Hepatocyte (in vitro differentiated cells): Measurements from ENCODE around the gene TPPP2. TPM values are rescaled to one million over a fixed set of nuclear protein-coding genes. Genes with fewer than 3 reads are reported as not detected.

Source experiments
- DNase-seq: peaks from one replicate; pipeline ENCODE4 v3.0.0-alpha.2; 2016; ENCODE audit warnings: low spot score
- H2AFZ ChIP-seq: fragments of 200-600 bp; sonication (generic); 2 replicates; pipeline ENCODE4 v1.6.0; 2016; ENCODE audit warnings: antibody characterized with exemption, mild to moderate bottlenecking
- H3K27ac ChIP-seq: fragments of 200-600 bp; sonication (generic); 2 replicates; pipeline ENCODE4 v1.5.1; 2016; ENCODE audit warnings: mild to moderate bottlenecking
- H3K27me3 ChIP-seq: fragments of 200-600 bp; sonication (generic); 2 replicates; pipeline ENCODE4 v1.6.1; 2016
- H3K36me3 ChIP-seq: fragments of 200-600 bp; sonication (generic); replicated peaks from 2 replicates; pipeline ENCODE4 v1.5.1; 2016; ENCODE audit warnings: low read depth; ENCODE audit not compliant: insufficient read depth
- H3K4me1 ChIP-seq: fragments of 200-600 bp; sonication (generic); 2 replicates; pipeline ENCODE4 v1.5.1; 2016; ENCODE audit warnings: mild to moderate bottlenecking, moderate library complexity; ENCODE audit not compliant: insufficient read depth
- H3K4me2 ChIP-seq: fragments of 200-600 bp; sonication (generic); 2 replicates; pipeline ENCODE4 v1.6.0; 2016
- H3K4me3 ChIP-seq: fragments of 200-600 bp; sonication (generic); 2 replicates; pipeline ENCODE4 v1.5.1; 2016; ENCODE audit warnings: mild to moderate bottlenecking
- H3K79me2 ChIP-seq: fragments of 200-600 bp; sonication (generic); 2 replicates; pipeline ENCODE4 v1.6.0; 2017; ENCODE audit warnings: mild to moderate bottlenecking
- H3K9me2 ChIP-seq: fragments of 200-600 bp; sonication (generic); replicated peaks from 2 replicates; pipeline ENCODE4 v1.6.0; 2017; ENCODE audit warnings: mild to moderate bottlenecking; ENCODE audit not compliant: insufficient read depth
- H3K9me3 ChIP-seq: fragments of 200-600 bp; sonication (generic); 2 replicates; pipeline ENCODE4 v1.5.1; 2016; ENCODE audit warnings: low read depth, mild to moderate bottlenecking
- H4K20me1 ChIP-seq: fragments of 200-600 bp; sonication (generic); 2 replicates; pipeline ENCODE4 v1.6.0; 2016; ENCODE audit warnings: mild to moderate bottlenecking; ENCODE audit not compliant: insufficient read depth, poor library complexity, severe bottlenecking
- EZH2 ChIP-seq: fragments of 200-600 bp; sonication (generic); IDR thresholded peaks from 2 replicates; pipeline ENCODE4 v1.6.1; 2016; ENCODE audit warnings: antibody characterized with exemption, mild to moderate bottlenecking, borderline replicate concordance
- EZH2phosphoT487 ChIP-seq: fragments of 200-600 bp; sonication (generic); IDR thresholded peaks from one replicate; pipeline ENCODE4 v1.6.1; 2018; ENCODE audit warnings: antibody characterized with exemption, mild to moderate bottlenecking, low read depth, moderate library complexity; ENCODE audit not compliant: unreplicated experiment, severe bottlenecking
- WGBS: methylation state at CpG from one replicate; pipeline ENCODE4 v1.1.6; 2016; ENCODE audit warnings: low lambda C conversion rate; ENCODE audit errors: missing lambda C conversion rate; 5-methylcytosine and 5-hydroxymethylcytosine counted together
- polyA plus RNA-seq: library from polyadenylated mRNA; unstranded; fragments of >200 nt; fragmentation: Nextera tagmentation; extraction: Ambion mirVana; gene quantifications from 2 replicates; pipeline ENCODE4 v1.2.1, GENCODE V29; 2016
- total RNA-seq: library from RNA; depleted of rRNA; stranded (reverse); fragments of >200 nt; gene quantifications from 2 replicates; pipeline ENCODE4 v1.2.3, GENCODE V29; 2014
- TF ChIP-seq, protein P1 (sequence below): fragments of 200-600 bp; sonication (generic); IDR thresholded peaks from 2 replicates; pipeline ENCODE4 v1.5.1; 2016; ENCODE audit warnings: antibody characterized with exemption, mild to moderate bottlenecking; ENCODE audit not compliant: poor library complexity

Gene TPPP2
- total and polyA plus RNA-seq, 2 experiments from 2014 or later: not detected

DNA sequence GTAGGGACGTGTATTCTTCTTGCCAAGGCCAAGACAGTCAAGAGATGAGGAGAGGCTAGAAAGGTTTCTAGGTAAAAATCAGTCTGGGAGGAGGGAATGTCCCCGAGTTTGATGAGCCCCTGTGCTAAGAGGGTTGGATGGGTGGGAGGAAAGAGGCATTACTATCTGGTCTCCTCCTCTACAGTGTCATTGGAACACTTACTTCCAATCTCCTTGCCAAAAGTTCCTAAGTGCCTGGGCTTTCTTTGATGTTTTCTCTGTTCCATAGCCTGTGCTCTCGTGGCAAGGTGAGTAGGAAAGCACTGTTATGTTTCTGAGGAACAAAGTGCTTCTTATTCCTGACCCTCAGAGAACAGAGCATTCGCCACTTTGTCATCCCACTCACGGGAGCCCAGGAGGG lies 4.7 kb downstream of the TPPP2 start, which contains the start of gene RNASE13:
Gene RNASE13 (minus strand): TSS at position 101 of the 400 bp plus-strand sequence. CDS start 519 bp downstream, outside the sequence.
- Histone ChIP-seq H3K79me2 (no peaks in the 10 kb centered on the region), H3K4me2 (no peak within 1 kb of the TSS), H3K4me1 (peaks cover 16% of the 10 kb centered on the region), H2AFZ (no peak within 1 kb of the TSS), H3K27me3 (no peaks in the 10 kb centered on the region), H3K9me3 (no peaks in the 10 kb centered on the region), H4K20me1 (no peaks in the 10 kb centered on the region), H3K27ac (no peak within 1 kb of the TSS), H3K4me3 (no peak within 1 kb of the TSS), H3K9me2 (no peaks in the 10 kb centered on the region), H3K36me3 (no peaks in the 10 kb centered on the region)
- WGBS: 79% methylated on average over 5 of the region's 5 CpGs
- DNase-seq: no peak
- no peak for TF ChIP-seq EZH2phosphoT487

GRCh38 chr14:21036751-21037150 lies 6.7 kb downstream of the TPPP2 start:
- Histone ChIP-seq H3K4me2 (no peak overlapping the region), H3K4me3 (no peak overlapping the region), H2AFZ (no peak overlapping the region), H3K36me3 (no peaks in the 10 kb centered on the region), H3K27me3 (no peaks in the 10 kb centered on the region), H3K4me1 (peaks cover 19% of the 10 kb centered on the region), H3K27ac (no peak overlapping the region), H3K9me3 (no peaks in the 10 kb centered on the region), H3K79me2 (no peaks in the 10 kb centered on the region), H4K20me1 (no peaks in the 10 kb centered on the region), H3K9me2 (no peaks in the 10 kb centered on the region)
- TF ChIP-seq EZH2phosphoT487 (no peak), EZH2 (no peak)
- TF ChIP-seq, protein P1, sequence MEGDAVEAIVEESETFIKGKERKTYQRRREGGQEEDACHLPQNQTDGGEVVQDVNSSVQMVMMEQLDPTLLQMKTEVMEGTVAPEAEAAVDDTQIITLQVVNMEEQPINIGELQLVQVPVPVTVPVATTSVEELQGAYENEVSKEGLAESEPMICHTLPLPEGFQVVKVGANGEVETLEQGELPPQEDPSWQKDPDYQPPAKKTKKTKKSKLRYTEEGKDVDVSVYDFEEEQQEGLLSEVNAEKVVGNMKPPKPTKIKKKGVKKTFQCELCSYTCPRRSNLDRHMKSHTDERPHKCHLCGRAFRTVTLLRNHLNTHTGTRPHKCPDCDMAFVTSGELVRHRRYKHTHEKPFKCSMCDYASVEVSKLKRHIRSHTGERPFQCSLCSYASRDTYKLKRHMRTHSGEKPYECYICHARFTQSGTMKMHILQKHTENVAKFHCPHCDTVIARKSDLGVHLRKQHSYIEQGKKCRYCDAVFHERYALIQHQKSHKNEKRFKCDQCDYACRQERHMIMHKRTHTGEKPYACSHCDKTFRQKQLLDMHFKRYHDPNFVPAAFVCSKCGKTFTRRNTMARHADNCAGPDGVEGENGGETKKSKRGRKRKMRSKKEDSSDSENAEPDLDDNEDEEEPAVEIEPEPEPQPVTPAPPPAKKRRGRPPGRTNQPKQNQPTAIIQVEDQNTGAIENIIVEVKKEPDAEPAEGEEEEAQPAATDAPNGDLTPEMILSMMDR: no peak
- WGBS: 95% methylated on average over 7 of the region's 7 CpGs
- no peak for DNase-seq

DNA sequence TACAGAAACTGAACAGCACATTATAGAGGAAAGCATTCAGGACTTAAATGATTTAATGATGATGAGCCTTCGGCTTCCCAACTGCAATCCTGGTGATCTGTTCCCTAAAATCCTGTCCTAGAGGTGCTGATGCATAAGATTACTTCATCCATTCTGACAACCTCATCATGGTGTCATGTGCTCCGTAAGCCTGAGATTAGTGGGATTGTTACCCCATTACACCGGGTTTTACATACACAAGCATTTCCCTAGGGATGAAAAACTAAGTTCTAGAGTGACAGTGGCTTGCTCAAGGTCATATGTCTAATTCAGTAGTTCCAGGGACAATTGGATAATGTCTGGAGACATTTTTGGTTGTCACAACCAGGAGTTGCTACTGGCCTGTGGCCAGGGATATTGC lies 7.1 kb downstream of the TPPP2 start:
- Histone ChIP-seq H3K36me3 (no peaks in the 10 kb centered on the region), H3K4me3 (no peak overlapping the region), H2AFZ (no peak overlapping the region), H3K9me2 (no peaks in the 10 kb centered on the region), H3K27ac (no peak overlapping the region), H4K20me1 (no peaks in the 10 kb centered on the region), H3K27me3 (no peaks in the 10 kb centered on the region), H3K79me2 (no peaks in the 10 kb centered on the region), H3K4me2 (no peak overlapping the region), H3K4me1 (peaks cover 19% of the 10 kb centered on the region), H3K9me3 (no peaks in the 10 kb centered on the region)
- DNase-seq: no peak
- TF ChIP-seq, protein P1: no peak
- TF ChIP-seq EZH2phosphoT487 (no peak), EZH2 (no peak)
- 88% methylated on average over 3 of the region's 3 CpGs for WGBS

DNA sequence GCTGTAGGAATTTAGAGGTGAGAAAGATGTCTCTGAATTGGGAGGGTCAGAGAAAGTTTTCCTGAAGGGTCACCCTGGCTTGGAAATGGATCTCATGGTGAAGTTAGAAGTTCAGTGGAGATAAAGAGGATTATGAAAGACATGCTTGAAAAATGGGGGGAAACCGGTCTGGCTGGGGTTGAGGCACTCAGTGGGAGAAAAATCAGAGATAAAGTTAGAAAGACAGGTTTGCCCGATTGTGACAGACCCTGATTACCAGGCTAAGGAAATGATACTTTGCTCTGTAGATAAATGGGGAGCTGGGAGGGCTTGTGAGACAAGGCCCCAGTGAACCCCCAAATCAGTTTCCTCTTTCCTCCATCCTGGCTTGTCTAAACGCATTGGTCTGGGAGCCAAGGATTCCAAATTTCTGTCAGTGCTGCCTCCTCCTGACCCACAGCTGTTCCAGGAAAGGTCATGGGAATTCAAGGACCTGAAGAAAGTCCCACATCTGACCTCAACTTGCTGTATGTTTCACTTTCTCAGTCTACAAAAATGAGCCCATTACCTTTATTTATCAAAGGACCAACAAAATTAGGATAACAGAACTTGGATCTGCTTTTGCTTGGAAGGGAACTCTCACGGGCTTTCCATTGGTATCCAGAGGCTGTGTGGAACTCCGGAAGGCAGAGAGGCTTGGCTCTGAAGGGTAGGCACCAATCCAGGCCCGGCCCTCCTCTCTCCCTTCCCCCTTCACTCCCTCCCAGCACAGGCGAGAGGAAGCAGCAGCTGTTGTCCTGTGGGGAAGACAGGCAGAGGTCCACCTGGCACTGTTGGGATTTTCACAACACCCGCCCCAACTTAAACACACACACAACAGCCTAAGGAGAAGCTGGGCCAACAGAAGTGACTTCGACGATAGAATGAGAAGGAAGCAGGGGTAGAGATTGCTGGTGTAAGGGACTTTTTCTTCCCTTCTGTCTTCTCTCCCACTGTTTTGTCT lies 8.7 kb downstream of the TPPP2 start:
- Histone ChIP-seq H3K4me3 (no peak overlapping the region), H4K20me1 (no peaks in the 10 kb centered on the region), H3K4me1 (peaks cover 19% of the 10 kb centered on the region), H3K36me3 (no peaks in the 10 kb centered on the region), H3K27ac (peak overlapping the region; percentile 69), H3K9me2 (no peaks in the 10 kb centered on the region), H3K79me2 (no peaks in the 10 kb centered on the region), H3K4me2 (peak overlapping the region; percentile 62), H3K27me3 (no peaks in the 10 kb centered on the region), H3K9me3 (no peaks in the 10 kb centered on the region), H2AFZ (peak overlapping the region; percentile 29)
- 52% methylated on average over 10 of the region's 10 CpGs for WGBS
- TF ChIP-seq EZH2 (no peak), EZH2phosphoT487 (no peak)
- TF ChIP-seq, protein P1: no peak
- DNase-seq: peak; percentile 75
